HG03571 (cell line): ENCODE results near the gene NGDN.

ENCODE experiments used
- ATAC-seq: cut with Tn5 transposase; IDR thresholded peaks from one replicate; pipeline ENCODE4 v1.9.1; 2021; ENCODE audit not compliant: unreplicated experiment

Gene NGDN

DNA sequence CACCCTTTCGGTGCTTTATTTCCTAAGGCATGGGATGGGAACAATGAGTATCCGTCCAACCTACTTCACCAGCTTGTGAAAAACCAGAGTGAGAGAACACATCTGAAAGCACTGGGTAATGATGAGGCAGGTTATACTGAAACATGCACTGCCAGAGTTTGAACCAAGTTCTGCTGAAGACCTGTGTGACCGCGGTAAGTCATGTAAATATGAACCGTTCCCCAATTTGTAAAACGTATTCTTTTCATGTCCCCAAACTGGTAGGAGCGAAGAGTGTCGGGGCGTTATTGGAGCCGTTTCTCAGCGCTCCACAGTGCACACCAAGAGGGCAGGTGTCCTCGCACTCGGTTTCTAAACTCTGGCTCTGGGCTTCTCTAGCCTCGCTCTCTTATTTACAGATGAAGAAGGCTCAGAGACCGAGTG is 788 bp upstream of the NGDN start:
- no peak for ATAC-seq

DNA sequence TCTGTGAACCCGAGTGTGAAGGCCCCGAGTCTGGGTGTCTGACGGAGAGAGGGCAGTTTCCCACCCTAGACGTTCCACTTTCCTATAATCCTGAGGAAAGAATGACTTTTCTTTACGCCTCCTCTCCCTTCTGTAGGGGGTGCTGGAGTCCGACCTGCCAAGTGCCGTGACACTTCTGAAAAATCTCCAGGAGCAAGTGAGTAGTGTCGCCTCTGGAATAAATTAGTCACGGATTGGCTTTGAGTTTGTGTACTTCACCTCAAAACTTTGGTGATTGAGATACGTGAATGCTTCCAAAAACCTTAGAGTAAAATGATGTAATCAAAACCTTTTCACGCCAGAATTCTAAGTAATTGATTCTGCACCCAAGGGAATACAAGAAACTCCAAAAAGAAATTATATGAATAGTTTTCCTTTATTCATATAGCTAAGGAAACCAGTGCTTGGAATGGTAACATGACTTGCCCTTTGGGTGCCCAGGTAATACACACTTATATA is 452 bp downstream of the NGDN start:
- ATAC-seq, result no peak

DNA sequence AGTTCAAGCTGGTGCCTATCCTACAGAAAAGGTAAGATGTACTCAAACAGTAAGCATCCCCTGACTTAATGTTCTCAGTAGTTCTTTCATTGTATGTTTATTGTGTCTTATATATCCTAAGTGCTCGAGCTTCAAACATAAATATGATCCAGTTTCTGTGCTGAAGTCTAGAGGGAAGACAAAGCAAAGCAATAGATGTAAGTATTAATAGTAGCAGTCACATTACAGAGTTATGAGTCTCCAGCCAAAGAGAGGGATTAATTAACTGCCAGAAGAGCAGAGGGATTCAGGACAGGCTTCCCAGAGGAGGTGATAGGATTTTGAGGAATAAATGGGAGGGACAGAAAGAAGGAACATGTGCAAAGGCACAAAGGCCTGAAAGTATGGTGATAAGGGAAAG is 1.4 kb downstream of the NGDN start:
- ATAC-seq, result no peak

DNA sequence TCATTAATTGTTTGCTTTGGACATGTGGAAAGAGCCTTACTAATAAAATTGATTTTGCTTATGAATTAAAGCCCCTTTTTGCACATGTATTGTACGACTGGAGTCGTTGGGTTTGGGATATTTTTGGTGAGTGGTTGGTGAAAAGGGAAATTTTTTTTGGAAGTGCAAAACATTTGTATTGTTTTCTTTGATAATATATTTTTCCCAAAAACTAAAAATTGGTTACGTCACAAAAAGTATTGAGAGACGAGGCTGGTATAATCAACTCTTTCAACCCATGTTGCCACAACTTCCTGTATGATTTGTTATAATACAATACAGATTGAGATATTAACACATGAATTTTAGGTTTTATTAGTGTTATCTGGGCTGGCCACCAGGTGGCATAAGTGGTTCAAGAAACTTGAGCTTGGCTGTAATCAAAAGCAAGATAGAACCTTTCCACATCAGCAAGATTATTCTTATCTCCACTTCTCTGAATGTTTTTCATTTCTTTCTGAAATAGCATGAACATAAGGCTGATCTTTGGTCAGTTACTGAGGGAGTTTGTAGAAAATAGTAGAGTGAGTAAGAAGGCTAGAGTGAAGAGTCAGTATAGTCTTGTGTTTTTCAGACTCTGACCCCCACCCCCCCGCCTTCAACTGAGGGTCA is 8.7 kb downstream of the NGDN start:
- ATAC-seq, result no peak

DNA sequence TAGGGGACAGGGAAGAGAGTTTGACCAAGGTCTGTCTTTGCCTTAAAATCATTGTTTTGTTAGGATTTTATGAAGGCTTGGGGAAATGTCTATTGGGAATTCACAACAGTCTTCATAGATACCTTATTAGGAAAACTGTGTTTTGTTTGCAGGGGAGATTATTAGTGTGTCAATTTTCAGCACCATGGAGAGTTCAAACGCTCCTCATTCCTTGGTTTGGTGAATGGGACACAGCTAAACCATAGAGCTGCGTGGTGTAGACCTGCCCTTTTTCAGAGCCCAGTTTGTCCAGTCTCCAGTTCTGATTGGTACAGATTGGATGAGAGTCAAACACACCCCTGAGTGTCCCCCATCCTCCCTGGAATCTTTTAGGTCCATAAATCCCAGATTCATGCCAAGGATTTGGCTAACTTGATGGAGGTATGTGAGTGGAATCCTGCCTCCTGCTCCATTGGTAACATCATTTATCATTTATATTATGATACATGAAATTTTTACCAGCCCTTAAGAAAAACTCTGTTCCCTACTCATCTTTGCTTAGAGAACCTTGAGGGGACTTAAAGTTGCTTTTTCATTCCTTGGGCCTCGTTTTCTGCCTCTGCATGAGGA is 12.0 kb downstream of the NGDN start:
- no peak for ATAC-seq

DNA sequence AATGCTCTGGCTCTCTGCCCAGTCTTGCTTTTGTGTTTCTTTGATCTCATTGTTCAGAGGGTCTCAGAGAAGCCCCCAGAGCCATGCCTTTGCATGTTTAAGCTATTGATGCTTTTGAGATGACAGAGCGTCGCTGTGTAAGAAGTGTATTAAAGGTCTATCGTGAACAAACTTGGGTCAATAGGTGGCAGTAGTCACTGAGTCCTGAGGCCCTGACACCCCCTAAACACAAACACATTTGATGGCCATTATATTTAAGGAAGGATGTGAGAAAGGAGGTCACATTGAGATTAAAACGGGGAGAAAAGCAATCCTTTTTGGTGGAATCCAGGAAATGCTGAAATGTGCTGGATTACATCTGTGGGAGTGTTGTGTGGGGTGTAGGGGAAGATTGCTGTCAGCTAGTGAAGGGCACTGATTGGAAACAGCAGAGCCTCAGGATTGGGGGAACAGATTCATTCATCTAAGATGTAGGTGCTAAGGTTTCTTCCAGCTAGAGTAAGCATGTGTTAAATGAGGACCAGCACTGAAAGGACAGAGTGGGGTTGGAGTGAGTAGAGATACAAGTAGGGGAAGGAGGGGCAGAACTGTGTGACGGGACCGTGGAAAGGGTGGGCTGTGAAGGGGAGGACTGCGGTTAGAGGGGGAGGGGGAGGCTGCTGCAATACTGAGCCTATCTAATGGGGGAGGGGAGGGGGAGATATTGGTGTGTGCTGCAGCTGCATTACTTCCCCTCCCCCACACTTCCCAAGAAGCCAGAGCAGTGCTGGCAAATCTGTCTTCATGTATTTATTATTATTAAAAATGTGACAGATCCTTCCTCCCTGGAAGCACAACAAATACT is 12.7 kb downstream of the NGDN start:
- ATAC-seq, result no peak

DNA sequence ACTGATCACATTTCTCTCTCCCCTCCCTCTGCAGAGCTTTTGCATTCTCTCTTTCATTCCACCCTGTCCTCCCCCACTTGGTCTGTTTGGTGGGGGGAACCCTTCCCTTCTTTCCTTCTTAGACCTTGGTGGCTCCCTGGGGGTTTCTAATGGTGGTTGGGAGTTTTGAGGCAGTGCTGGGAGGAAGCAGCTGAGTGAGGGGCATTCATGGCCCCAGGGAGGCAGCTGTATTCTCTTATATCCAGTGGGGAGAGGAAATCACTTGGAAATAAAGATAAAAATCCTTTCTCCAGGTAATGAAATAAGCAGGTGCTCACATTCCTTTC is 13.3 kb downstream of the NGDN start:
- no peak for ATAC-seq

DNA sequence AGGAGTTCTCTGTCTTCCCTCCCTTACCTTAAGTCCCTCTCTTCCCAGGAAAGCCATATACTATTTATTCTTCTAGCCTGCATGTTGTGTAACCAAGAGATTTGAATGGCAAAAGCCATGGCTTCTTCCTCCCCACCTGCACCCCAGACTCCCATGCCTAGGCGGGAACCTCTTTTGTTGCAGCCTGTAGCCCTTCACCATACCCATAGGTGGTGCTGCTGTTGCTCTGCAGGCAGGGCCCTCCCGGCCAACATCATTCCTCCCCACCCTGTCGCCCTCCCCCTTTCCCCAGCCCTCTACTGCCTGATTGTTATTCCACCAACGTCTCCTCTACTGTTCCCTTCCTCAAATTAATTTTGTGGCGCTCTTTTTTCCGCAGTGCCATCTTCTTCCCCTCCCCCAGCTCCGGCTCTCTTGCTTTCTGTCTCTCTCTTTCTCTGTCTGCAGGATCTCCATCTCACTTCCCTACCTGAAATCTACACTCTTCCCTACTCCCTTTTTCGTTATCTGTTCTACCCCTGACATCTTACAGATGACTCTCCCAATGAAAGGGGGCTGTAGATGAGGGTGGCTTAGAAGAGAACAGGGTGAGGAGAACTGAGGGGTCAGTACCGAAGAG is 13.8 kb downstream of the NGDN start:
- ATAC-seq, result no peak

DNA sequence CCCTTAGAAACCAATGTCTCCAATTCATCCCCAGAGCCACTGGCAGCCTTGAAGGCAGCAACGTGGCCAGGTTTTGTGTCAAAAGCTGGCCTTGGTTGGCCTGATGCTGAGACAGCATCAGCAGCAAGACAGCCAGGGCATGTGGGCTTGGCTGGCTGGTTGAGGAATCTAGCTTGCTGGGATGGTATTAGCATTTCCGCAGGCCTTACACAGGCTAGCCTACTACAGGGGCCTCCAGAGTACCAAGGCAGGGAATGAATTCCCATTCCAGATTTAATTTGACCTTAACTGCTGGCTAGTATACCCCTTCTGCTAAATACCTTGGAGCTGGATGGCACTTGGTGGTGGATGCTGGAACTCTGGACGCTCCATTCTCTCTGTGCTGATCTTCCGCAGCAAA is 15.8 kb downstream of the NGDN start:
- ATAC-seq, result no peak

DNA sequence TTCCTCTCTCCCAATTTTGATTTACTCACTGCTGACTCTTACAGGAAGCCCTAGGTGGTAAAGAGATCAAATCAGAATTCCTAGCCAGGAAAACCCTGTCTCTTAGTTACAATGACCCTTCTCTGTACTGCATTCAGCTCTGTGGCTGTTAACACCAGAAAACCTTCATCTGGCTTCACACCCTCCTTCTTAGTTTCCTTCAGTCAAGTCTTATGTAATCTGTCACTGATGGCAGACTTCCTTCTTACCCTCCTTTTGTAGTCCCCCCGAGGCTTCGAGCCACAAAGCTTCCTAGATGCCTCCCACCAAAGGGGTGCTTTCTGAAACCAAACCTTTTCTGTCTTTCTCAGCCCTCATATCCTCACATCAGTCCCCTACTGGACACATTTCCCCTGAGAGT is 16.5 kb downstream of the NGDN start:
- ATAC-seq, result no peak

DNA sequence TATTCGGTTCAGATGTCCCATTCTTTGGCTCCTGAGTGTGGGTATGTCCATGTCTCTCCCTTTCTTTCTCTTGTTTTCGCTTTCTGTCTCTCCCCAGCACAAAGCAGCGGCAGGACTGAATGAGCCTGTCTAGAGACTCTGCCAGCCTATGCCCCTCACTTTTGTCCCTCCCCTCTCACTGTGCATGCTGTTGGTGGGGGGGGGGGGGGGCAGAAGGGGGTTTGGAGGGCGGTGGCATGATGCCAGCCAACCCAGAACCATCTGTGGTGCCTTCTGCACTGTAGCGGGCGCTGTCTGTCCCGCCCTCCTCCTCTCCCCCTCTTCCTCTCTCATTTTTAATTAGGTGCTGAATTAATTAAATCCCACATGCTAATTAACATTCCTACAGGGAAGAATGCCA is 17.7 kb downstream of the NGDN start:
- no peak for ATAC-seq

DNA sequence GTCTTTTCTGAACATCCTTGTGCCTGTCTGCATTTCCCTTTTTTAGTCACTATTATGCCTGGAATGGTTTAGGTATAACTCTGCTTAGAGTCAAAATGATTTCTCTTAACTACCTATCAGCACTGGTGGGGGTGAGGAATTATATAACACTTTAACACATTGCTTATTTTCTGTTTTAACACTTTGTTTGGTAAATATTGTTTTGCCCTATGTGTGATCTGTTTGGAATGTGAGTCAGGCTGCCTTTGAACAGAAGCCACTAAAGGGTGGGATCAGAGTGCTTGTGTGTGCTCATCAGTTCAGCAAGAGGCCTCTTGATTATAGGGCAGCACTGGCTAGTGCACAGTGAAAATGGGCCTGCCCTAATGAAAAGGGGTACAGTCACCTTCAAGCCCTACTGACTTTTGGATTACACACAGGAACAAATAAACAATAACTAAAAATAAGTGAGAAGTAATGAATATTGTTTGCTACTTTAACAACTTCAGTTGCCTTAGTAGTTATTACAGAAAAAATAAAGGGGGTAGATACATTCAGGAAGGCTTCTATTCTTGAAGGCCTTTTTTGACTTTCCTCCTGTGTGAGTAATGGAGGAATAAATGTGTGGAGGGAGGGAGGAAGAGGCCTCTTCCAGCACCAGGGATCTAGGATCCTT is 23.2 kb downstream of the NGDN start:
- no peak for ATAC-seq

DNA sequence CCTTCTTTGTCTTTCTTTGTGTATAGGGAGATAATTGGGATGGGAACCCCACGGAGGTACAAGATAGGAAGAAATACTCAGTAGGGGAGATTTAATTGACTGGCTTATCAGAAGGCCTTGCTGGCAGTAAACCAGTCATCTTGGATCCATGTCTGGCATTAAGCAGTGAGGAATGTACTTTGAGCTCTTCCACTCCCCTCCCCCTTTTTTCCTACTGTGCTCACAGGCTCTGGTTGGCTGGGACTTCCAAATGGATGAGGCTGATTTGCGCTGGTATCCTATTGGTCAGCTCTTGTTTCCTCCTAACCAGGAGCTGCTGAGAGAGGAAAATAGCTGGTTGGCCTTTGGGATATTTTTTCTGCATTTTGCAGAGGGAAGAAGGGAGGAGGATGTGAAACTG is 24.7 kb downstream of the NGDN start:
- ATAC-seq, result no peak

DNA sequence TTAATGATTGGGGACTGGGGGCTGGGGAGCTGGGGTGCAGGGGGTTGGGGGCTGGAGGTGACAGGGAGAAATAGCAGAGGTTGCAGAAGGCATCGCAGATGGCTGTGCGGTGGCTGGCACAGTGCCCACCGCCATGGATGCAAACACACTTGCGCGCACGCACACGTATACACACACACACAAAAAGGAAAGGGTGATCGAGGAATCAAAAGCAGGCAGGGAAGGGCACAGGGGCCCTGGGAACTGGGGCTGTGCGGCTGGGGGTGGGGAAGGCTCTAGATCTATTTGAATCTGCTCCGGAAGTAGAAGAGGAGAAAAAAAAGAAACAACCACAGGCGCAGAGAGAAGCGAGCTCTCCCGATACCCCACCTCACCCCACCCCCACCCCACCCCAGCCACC is 42.7 kb downstream of the NGDN start:
- ATAC-seq, result no peak

DNA sequence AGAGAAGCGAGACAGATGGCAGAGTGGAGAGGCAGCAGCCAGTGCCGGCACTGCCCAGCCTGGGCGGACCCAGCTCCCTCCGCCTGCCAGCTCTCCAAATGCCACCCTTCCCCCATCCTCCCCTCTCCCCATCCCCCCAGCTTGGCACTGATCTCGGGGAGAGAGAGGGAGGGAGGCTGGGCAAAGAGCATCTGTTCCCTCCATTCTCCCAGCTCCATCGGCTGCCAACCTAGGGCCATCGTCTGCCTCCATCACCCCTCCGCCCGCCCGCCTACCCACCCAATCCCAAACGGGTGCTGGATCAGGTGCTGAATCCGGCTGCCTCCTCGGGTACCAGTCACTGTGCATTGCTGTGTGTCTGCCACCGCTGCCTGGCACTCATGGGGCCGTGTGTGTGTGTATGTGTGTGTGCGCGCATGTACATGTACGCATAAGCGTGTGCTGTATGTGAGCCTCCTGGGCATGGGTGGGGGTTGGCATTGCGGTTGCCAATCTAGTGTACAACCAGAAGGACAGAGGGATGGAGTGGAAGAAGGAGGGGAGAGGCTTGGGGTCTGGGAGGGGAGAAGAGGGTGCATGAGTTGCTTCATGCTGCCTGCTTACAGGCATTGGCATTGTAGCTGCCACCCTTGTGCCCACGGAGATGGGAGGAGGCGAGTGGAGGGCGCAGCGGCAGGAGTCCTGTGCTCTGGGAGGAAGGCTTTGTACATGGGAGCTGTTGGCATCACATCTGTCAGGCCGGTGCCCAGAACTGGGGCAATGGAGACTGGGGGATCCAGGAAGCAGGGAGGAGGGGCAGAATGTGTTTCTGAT is 43.7 kb downstream of the NGDN start:
- no peak for ATAC-seq

DNA sequence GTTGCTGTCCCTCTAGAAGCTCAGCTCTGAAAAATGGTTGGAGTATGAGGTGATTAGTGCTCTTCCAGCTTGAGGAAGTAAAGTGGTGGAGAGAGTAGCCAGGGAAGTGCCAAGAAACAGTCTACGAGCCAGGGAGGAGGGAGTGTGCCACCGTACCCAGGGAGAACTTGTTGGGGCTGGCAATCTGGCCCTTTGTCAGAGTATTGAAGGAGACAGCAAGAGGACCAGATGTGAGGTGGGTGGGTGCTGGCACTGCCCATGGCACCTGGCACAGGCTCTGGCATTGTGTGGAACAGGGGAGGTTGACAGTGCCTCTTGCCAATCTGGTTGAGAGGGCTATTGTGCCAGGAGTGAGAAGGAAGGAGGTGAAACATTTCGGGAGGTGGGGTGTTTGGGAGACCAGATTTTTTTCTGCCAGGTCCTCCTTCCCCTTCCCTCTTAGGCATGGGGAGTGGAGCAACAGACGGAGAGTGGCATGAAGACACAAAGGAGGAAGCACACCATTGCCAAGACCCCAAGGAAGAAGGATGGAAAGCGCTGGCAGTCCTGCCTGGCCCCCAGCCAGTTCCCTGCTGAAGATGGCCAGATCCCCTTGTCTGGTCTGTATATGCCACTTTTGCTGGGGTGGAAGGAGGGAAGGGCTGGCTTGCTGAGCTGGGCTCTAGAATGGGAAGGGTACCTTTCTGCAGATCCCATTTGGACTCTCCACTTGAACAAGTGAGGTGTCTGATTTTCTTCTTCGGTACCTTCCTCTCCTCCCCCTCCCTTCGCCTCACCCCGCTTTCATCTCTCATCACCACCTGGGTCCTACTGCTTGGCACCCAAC is 44.5 kb downstream of the NGDN start:
- no peak for ATAC-seq

DNA sequence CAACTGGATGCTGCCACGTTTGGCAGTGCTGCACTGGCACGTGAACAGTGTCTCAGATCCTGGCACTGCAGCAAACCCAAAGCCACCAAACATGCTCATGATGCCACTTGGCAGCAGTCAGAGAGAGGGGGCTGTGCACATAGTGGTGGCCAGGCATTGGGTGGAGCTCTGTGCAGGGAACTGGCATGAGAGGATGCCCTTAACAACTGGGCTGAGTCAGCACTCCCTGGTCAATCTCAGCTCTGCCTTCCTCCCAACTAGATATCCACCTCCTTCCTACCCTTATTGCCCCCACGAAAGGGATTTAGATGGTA is 45.1 kb downstream of the NGDN start:
- ATAC-seq, result no peak

DNA sequence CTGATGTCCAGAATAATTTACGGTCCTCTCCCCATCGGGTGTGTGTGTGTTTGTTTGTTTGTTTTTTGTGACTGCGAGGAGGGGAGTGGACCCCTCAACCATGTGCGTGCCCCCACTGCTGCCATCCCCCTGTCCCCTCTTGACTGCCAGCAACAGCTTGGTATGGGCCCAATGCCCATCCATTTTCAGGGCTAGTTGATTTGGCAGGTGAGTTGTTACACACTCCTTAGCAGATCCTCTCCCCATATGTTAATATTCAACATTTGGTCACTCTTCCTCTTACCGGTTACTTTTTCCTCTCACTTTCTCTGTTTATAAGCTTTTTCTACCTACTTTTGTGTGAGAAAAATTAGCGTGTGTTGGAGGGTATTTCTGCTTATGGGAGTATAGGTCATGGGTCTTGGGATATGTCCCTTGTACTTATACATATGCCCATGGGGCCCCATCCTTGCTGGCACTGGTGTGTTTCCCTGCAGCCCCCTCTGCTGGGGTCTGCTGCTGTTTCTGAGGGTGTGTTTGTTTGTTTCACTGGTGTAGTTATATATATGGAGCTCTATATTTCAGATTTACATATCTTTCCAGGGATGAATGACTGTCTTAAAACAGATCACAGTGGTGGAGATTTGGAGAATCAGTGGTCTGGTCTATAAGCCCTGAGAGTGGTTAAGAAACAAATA is 48.3 kb downstream of the NGDN start:
- no peak for ATAC-seq

DNA sequence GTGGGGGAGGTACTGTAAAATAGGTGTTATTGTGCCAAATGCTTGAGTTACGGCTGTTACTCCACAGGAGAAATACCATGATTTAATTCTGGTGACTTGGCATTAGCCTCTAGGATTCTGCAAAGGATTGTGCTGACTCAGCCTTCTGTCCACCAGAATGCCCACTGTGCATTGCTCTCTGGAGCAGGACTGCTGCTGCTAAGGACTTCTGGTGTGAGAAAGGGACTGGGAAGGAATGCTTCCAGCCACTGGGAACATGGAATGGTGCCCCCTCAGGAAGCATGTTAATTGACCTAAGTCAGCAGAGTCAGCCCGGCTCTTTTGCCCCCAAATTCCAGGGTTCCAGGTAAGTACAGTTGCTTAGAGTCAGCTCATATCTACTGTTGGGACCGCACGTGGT is 49.2 kb downstream of the NGDN start:
- ATAC-seq, result no peak
